Left ventricle myocardium superior (tissue), 1 donor: ENCODE data around the gene PRPS2. TPM values are rescaled to one million over a fixed set of nuclear protein-coding genes. Genes with fewer than 3 reads are reported as not detected.

Source experiments
- ATAC-seq: fragments of 200-7000 bp; cut with Tn5 transposase; one replicate; pipeline ENCODE4 v1.9.1; 2020; ENCODE audit warnings: mild to moderate bottlenecking, moderate library complexity
- DNase-seq: peaks from one replicate; pipeline ENCODE4 v3.0.0-alpha.2; 2020
- intact Hi-C: fragments of 100-400 bp; cut with micrococcal nuclease; formaldehyde crosslinking; loops from one replicate; pipeline ENCODE4 v1.11.0; 2022
- long read RNA-seq: library from polyadenylated mRNA; unstranded; transcript quantifications from one replicate; pipeline ENCODE4 v2.0.0, GENCODE V29; 2021
- total RNA-seq: library from RNA; stranded (reverse); fragmentation: NEBNext Ultra II Directional; extraction: Animal tissue kit (Norgen Biotek cat#: 25700); gene quantifications from one replicate; pipeline ENCODE4 v1.2.1, GENCODE V29; 2021
- donor health status: DM: no; HTN: yes; CAD: no; lungs with severe emphysema.

PRPS2 gene
- total RNA-seq: 3.9 TPM
- long read RNA-seq, partial matches to known transcripts: 0 of 6 reads
- long read RNA-seq, other reads (novel, unspliced or antisense): 2 of 6 reads

- ATAC-seq: peak; percentile 88
- peak; percentile 75 for DNase-seq
- intact Hi-C loops: no loop called here
These were observed at the start of gene PRPS2 for GRCh38 chrX:12791257-12792228. PRPS2 (plus strand) TSS chrX:12791412; CDS start chrX:12791498, 86 bp downstream.

- no peak for ATAC-seq
- no peak for DNase-seq
- intact Hi-C loops: no loop called here
These were observed 49.8 kb upstream of the PRPS2 start for GRCh38 chrX:12741416-12741815.

- intact Hi-C loops: no loop called here
- DNase-seq (no peak), ATAC-seq (no peak)
These were observed 43.8 kb upstream of the PRPS2 start for GRCh38 chrX:12747433-12747832.

- intact Hi-C loops: no loop called here
- ATAC-seq (no peak), DNase-seq (no peak)
These were observed 39.3 kb upstream of the PRPS2 start for GRCh38 chrX:12751887-12752286.

- intact Hi-C loops: no loop called here
- DNase-seq: no peak
- ATAC-seq: no peak
These were observed 37.8 kb upstream of the PRPS2 start for GRCh38 chrX:12753366-12753765.

GRCh38 chrX:12758291-12758690 lies 32.9 kb upstream of the PRPS2 start:
- intact Hi-C loops: no loop called here
- ATAC-seq (no peak), DNase-seq (no peak)

- intact Hi-C loops: no loop called here
- ATAC-seq (no peak), DNase-seq (no peak)
These were observed 23.4 kb upstream of the PRPS2 start for GRCh38 chrX:12767856-12768255.

- DNase-seq (no peak), ATAC-seq (no peak)
- intact Hi-C loops: no loop called here
These were observed 22.7 kb upstream of the PRPS2 start for GRCh38 chrX:12768491-12768890.

GRCh38 chrX:12770440-12770839 lies 20.8 kb upstream of the PRPS2 start:
- DNase-seq: no peak
- no peak for ATAC-seq
- intact Hi-C loops: no loop called here

- ATAC-seq (peak; percentile 65), DNase-seq (peak; percentile 63)
- intact Hi-C loops: no loop called here
These were observed 19.7 kb upstream of the PRPS2 start for GRCh38 chrX:12771445-12772069.

- no peak for DNase-seq
- no peak for ATAC-seq
- intact Hi-C loops: no loop called here
These were observed 13.5 kb upstream of the PRPS2 start for GRCh38 chrX:12777670-12778069.

- ATAC-seq (no peak), DNase-seq (no peak)
- intact Hi-C loops: no loop called here
These were observed 11.7 kb upstream of the PRPS2 start for GRCh38 chrX:12779534-12779933.

GRCh38 chrX:12788645-12789044 lies 2.6 kb upstream of the PRPS2 start:
- no peak for DNase-seq
- no peak for ATAC-seq
- intact Hi-C loops: no loop called here

GRCh38 chrX:12789976-12790375 lies 1.2 kb upstream of the PRPS2 start:
- ATAC-seq (no peak), DNase-seq (no peak)
- intact Hi-C loops: no loop called here

GRCh38 chrX:12790885-12791256 lies 341 bp upstream of the PRPS2 start:
- peak; percentile 24 for ATAC-seq
- intact Hi-C loops: no loop called here
- DNase-seq: no peak

GRCh38 chrX:12792711-12793110 lies 1.5 kb downstream of the PRPS2 start:
- ATAC-seq (no peak), DNase-seq (no peak)
- intact Hi-C loops: no loop called here

- DNase-seq (no peak), ATAC-seq (no peak)
- intact Hi-C loops: no loop called here
These were observed 3.4 kb downstream of the PRPS2 start for GRCh38 chrX:12794654-12795053.

GRCh38 chrX:12798601-12799000 lies 7.4 kb downstream of the PRPS2 start:
- ATAC-seq (no peak), DNase-seq (no peak)
- intact Hi-C loops: no loop called here

- intact Hi-C loops: no loop called here
- no peak for ATAC-seq
- DNase-seq: no peak
These were observed 7.9 kb downstream of the PRPS2 start for GRCh38 chrX:12799118-12799517.

GRCh38 chrX:12802741-12803140 lies 11.5 kb downstream of the PRPS2 start:
- intact Hi-C loops: no loop called here

GRCh38 chrX:12804655-12805054 lies 13.4 kb downstream of the PRPS2 start:
- DNase-seq: no peak
- intact Hi-C loops: no loop called here
- no peak for ATAC-seq

More at GRCh38 chrX:12802741-12803140, 11.5 kb downstream of the PRPS2 start:
- no peak for ATAC-seq
- DNase-seq: no peak
